Glutamatergic neuron (in vitro differentiated cells): ENCODE measurements around the gene COL24A1. TPM values are rescaled to one million over a fixed set of nuclear protein-coding genes. Genes with fewer than 3 reads are reported as not detected.
"Not testable (repeated sequence)": the region's sequence is repeated elsewhere in the genome, so short reads cannot be mapped to it uniquely, and the experiment has no call there.

Experiments
- DNase-seq: peaks from one replicate; pipeline ENCODE4 v3.0.0; 2022
- H3K27ac Mint-ChIP-seq: one replicate; pipeline ENCODE4 v1.8.0; 2020; ENCODE audit warnings: mild to moderate bottlenecking, mixed read lengths, inconsistent platforms; ENCODE audit not compliant: unreplicated experiment
- H3K27me3 Mint-ChIP-seq: one replicate; pipeline ENCODE4 v1.8.0; 2020; ENCODE audit warnings: mild to moderate bottlenecking, moderate library complexity, mixed read lengths, inconsistent platforms; ENCODE audit not compliant: unreplicated experiment
- H3K36me3 Mint-ChIP-seq: one replicate; pipeline ENCODE4 v1.8.0; 2020; ENCODE audit warnings: mild to moderate bottlenecking, mixed read lengths, inconsistent platforms; ENCODE audit not compliant: unreplicated experiment
- H3K4me1 Mint-ChIP-seq: one replicate; pipeline ENCODE4 v1.8.0; 2020; ENCODE audit warnings: mild to moderate bottlenecking, low read depth, mixed read lengths, inconsistent platforms; ENCODE audit not compliant: unreplicated experiment
- H3K4me3 Mint-ChIP-seq: one replicate; pipeline ENCODE4 v1.8.0; 2020; ENCODE audit warnings: mild to moderate bottlenecking, mixed read lengths, inconsistent platforms; ENCODE audit not compliant: unreplicated experiment
- H3K9me3 Mint-ChIP-seq: one replicate; pipeline ENCODE4 v1.8.0; 2020; ENCODE audit warnings: mild to moderate bottlenecking, moderate library complexity, mixed read lengths, inconsistent platforms; ENCODE audit not compliant: unreplicated experiment
- total RNA-seq: library from RNA; stranded (reverse); fragmentation: NEBNext Ultra II Directional; extraction: Animal tissue kit (Norgen Biotek cat#: 25700); gene quantifications from one replicate; pipeline ENCODE4 v1.2.1, GENCODE V29; 2021; ENCODE audit not compliant: unreplicated experiment
- TF ChIP-seq, protein P1 (sequence below): fragments of 200-600 bp; sonication (generic); IDR thresholded peaks from one replicate; pipeline ENCODE4 v1.5.0; 2021; ENCODE audit not compliant: partially characterized antibody, unreplicated experiment

The COL24A1 gene
- total RNA-seq, 1 donor from 2014 or later = 0.15 TPM

DNA sequence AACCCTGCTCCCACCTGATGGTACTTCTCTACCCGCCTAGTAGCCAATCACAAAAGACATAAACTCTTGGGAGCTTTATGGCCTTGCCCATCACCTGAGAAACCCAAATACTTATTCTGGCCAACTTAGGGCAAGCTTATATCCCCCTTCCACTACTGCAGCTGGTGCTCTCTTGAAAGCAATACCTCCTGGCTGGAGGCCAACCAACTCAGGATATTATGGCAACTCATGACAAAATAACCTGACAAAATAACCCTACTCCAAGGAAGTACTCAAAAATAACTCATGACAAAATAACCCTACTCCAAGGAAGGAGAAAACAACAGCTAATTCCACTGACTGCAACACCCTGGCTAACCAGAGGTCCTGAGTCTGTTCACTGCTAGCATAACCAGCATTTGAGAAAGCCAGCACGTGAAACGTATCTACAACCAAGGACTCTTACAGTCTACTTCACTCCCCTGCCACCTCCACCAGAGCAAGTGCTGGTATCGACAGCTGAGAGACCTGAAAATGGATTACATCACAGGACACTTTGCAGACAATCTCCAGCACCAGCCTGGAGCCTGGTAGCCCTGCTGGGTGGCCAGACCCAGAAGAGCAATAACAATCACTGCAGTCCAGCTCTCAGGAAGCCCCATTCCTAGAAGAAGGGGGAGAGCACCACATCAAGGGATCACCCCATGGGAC lies 179.9 kb downstream of the COL24A1 start:
- no peaks in the 10 kb centered on the region for H3K9me3 Mint-ChIP-seq

DNA sequence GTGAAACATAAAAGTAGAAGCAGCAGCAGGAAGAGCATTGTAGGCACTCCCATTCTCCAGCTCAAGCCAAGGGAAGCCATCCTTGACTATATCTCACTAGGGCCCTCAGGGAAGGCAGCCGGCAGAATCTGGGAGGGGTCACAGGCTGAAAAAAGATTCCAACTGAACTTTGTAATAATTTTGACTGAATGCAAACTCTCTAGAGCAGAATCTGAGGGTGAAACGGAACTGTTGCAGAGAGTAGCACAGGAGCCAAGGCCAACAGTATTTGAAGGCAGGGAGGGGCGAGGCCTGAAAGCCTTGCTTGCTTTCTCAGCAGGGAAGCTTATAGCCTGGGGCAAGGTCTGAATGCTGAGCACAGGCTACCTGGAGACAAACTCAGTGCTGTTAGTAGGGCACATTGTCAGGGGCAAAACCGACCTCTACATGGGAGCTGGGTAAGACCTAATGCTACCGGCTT lies 180.6 kb downstream of the COL24A1 start:
- DNase-seq = no peak
- Mint-ChIP-seq H3K9me3 (no peaks in the 10 kb centered on the region), H3K36me3 (no peaks in the 10 kb centered on the region), H3K27me3 (no peaks in the 10 kb centered on the region), H3K4me1 (no peaks in the 10 kb centered on the region), H3K4me3 (no peak overlapping the region), H3K27ac (no peak overlapping the region)
- TF ChIP-seq, protein P1, sequence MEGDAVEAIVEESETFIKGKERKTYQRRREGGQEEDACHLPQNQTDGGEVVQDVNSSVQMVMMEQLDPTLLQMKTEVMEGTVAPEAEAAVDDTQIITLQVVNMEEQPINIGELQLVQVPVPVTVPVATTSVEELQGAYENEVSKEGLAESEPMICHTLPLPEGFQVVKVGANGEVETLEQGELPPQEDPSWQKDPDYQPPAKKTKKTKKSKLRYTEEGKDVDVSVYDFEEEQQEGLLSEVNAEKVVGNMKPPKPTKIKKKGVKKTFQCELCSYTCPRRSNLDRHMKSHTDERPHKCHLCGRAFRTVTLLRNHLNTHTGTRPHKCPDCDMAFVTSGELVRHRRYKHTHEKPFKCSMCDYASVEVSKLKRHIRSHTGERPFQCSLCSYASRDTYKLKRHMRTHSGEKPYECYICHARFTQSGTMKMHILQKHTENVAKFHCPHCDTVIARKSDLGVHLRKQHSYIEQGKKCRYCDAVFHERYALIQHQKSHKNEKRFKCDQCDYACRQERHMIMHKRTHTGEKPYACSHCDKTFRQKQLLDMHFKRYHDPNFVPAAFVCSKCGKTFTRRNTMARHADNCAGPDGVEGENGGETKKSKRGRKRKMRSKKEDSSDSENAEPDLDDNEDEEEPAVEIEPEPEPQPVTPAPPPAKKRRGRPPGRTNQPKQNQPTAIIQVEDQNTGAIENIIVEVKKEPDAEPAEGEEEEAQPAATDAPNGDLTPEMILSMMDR = no peak

More for the DNA sequence above, 179.9 kb downstream of the COL24A1 start:
- TF ChIP-seq, protein P1 = no peak
- Mint-ChIP-seq H3K4me1 (no peaks in the 10 kb centered on the region), H3K36me3 (no peaks in the 10 kb centered on the region), H3K27ac (no peak overlapping the region), H3K4me3 (no peak overlapping the region), H3K27me3 (no peaks in the 10 kb centered on the region)
- no peak for DNase-seq

DNA sequence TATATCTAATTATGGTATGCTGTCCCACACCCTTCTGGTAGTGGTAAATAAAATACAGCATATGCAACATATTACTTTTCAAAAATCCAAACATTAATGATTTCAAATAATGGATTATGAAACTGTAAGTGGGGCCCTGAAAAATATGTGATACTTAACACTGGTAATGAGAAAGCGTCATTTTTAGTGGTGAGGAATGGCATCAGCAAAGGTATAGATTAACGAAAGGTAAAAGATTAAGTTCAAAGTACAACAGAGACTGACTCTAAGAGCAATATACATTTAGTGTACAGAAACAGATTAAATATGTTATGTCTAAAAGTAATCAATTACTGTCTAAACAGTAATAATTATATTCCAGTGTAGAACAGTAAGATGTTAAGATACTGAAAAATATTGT lies 194.1 kb downstream of the COL24A1 start:
- Mint-ChIP-seq H3K27me3 (no peaks in the 10 kb centered on the region), H3K4me3 (no peak overlapping the region), H3K9me3 (no peaks in the 10 kb centered on the region), H3K27ac (no peak overlapping the region), H3K4me1 (no peaks in the 10 kb centered on the region), H3K36me3 (no peaks in the 10 kb centered on the region)
- TF ChIP-seq, protein P1 = no peak
- DNase-seq = no peak

DNA sequence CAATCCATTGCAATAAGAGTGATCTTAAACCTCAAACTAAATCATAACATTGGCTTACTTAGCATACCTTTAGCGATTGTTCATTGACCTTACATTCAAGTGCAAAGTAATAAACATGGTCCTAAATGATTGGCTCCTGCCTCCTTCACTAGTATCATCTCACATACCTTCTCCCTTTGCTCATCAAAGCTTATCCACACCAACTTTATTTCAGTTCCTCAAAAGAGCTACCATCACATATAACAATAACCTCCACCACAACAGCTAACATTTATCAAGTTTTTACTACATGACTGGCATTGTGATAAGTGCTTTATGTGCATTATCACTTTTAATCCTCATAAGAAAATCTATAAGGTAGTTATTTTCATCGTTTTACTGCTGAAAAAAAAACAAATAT lies 198.8 kb downstream of the COL24A1 start:
- no peaks in the 10 kb centered on the region for H3K27me3 Mint-ChIP-seq
- TF ChIP-seq, protein P1 = no peak
- H3K27ac Mint-ChIP-seq = no peak overlapping the region
- H3K4me3 Mint-ChIP-seq = no peak overlapping the region
- no peaks in the 10 kb centered on the region for H3K4me1 Mint-ChIP-seq
- no peaks in the 10 kb centered on the region for H3K36me3 Mint-ChIP-seq
- H3K9me3 Mint-ChIP-seq = no peaks in the 10 kb centered on the region
- no peak for DNase-seq

DNA sequence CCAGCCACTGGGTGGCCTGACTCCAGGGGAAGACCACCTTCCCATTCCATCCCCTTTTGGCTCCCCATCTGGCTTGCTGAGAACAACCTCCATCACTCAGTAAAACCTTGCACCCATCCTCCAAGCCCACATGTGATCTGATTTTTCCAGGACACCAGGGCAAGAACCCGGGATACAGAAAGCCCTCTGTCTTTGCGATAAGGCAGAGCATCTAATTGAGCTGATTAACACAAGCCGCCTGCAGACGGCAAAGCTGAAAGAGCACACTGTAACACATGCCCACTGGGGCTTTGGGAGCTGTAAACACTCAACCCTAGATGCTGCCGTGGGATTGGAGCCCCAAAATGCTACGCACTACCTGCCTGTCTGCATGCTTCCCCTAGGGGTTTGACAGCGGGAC lies 201.4 kb downstream of the COL24A1 start:
- H3K4me1 Mint-ChIP-seq, DNase-seq, H3K4me3 Mint-ChIP-seq, H3K36me3 Mint-ChIP-seq, H3K27ac Mint-ChIP-seq, H3K9me3 Mint-ChIP-seq, H3K27me3 Mint-ChIP-seq: not testable (repeated sequence)
